ENCODE data around the gene USP53.

Gene USP53

DNA sequence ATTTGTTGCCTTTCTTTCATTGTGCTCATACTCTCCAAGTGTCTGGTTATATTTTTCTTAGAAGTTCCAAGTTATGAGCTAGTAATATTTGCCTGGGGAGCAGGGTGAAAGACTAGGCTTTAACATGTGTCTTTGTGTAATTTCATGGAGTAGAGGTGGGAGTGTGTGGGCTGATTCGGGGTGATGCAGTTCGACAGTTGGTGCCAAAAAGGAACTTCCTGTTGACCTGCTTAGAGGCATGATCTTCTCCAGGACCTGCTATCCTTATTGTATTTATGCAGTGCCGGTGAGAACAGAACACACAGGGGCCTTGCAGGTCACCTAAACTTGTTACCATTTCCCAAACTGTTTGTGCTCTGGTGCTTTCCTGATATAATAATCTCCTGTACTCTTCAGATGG, 21.2 kb downstream of the USP53 start:
- TF ChIP-seq, protein P1, sequence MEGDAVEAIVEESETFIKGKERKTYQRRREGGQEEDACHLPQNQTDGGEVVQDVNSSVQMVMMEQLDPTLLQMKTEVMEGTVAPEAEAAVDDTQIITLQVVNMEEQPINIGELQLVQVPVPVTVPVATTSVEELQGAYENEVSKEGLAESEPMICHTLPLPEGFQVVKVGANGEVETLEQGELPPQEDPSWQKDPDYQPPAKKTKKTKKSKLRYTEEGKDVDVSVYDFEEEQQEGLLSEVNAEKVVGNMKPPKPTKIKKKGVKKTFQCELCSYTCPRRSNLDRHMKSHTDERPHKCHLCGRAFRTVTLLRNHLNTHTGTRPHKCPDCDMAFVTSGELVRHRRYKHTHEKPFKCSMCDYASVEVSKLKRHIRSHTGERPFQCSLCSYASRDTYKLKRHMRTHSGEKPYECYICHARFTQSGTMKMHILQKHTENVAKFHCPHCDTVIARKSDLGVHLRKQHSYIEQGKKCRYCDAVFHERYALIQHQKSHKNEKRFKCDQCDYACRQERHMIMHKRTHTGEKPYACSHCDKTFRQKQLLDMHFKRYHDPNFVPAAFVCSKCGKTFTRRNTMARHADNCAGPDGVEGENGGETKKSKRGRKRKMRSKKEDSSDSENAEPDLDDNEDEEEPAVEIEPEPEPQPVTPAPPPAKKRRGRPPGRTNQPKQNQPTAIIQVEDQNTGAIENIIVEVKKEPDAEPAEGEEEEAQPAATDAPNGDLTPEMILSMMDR (IDR thresholded peaks at IDR 0.05; ENCODE audit: borderline replicate concordance, insufficient read depth, low read depth, low read length): no peak
- H3K4me3 ChIP-seq (ENCODE audit: low read depth, low read length): no peak overlapping the region

DNA sequence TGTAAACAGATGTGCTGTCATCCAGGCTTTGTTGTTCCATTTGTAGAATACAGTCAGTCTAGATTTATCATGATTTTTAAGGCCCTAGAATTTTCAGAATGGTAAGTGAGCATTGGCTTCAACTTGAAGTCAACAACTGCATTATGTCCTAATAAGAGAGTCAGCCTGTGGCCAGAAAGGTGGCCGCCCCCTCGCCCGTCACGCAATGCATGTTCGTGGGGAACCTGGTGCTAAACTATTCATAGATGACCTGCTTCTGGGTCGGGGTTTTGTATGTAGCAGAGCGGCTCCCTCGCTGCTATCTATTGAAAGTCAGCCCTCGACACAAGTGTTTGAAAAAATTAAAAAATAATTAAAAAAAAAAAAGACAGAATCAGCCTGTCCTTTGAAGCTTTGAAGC, 24.7 kb downstream of the USP53 start:
- TF ChIP-seq, protein P1 (IDR thresholded peaks at IDR 0.05; ENCODE audit: borderline replicate concordance, insufficient read depth, low read depth, low read length): no peak
- no peak overlapping the region for H3K4me3 ChIP-seq (ENCODE audit: low read depth, low read length)

DNA sequence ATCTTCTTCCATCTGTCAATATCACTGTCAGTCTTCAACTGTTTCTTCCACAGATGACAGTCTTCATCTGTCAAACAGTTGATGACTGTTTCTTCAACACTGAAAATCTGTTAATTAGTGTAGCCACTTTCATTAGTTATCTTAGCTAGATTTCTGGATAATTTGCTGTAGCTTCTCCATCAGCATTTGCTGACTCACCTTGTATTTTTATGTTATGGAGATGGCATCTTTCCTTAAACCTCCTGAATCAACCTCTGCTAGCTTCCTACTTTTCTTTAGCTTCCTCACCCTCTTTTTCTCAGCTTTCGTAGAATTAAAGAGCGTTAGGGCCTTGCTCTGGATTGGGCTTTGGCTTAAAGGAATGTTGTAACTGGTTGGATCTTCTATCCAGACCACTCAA, 25.1 kb downstream of the USP53 start:
- TF ChIP-seq, protein P1 (IDR thresholded peaks at IDR 0.05; ENCODE audit: borderline replicate concordance, insufficient read depth, low read depth, low read length): no peak
- no peak overlapping the region for H3K4me3 ChIP-seq (ENCODE audit: low read depth, low read length)

DNA sequence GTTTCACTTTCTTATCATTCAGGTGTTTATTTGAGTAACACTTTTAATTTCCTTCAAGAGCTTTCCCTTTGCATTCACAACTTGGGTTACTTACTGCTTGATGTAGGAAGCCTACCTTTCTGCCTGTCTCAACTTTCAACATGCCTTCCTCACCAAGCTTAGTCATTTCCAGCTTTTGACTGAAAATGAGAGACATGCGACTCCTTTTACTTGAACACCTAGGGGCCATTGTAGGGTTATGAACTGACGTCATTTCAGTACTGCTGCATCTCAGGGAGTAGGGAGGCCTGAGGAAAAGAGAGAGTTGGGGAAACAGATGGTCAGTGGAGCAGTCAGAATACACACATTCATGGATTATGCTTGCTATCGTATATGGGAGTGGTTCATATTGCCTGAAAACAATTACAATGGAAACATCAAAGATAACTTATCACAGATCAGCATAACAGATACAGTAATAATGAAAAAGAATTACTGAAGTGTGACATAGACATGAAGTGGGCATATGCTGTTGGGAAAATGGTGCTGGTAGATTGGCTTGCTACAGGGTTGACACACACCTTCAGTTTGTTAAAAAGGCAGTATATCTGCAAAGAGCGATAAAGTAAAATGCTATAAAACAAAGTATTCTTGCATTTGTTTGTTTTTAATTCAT, 25.7 kb downstream of the USP53 start:
- H3K4me3 ChIP-seq (ENCODE audit: low read depth, low read length): no peak overlapping the region
- TF ChIP-seq, protein P1 (IDR thresholded peaks at IDR 0.05; ENCODE audit: borderline replicate concordance, insufficient read depth, low read depth, low read length): no peak

DNA sequence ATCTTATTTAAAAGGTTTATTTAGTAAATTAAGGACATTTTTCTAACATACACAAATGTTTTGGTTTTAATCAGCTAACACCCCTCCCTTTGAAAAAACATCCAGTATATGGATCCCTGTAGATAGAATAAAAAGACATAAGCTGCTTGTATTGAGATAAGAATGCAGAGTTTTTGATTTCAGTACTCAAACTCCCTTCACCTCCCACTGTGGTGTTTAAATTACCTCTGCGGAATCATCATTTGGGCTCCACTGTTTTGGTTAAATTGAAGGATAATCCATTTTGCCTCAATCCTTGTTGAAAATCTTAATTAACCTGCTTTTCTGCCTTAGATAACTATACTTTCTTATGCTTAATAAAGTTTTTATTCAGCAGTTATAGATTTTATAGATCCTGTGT, 27.6 kb downstream of the USP53 start:
- no peak overlapping the region for H3K4me3 ChIP-seq (ENCODE audit: low read depth, low read length)
- TF ChIP-seq, protein P1 (IDR thresholded peaks at IDR 0.05; ENCODE audit: borderline replicate concordance, insufficient read depth, low read depth, low read length): no peak

DNA sequence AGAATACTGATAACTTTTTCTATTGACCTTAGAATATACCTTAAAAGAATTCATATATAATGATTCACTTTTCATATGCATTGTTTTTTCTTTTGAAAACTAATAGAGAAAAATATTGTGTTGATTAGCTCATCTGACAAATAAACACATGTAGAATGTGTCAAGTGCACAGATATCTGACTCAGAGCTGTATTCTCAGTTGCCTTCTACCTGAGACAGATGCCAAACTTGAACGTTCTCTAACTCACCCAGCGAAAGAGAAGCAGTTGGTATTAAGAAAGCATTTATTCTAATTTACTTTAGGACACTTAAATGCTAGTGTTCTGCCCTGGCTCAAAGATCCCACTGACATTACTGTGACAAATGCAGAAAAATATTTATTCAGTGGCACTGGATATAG, 28.1 kb downstream of the USP53 start:
- H3K4me3 ChIP-seq (ENCODE audit: low read depth, low read length): no peak overlapping the region
- TF ChIP-seq, protein P1 (IDR thresholded peaks at IDR 0.05; ENCODE audit: borderline replicate concordance, insufficient read depth, low read depth, low read length): no peak

DNA sequence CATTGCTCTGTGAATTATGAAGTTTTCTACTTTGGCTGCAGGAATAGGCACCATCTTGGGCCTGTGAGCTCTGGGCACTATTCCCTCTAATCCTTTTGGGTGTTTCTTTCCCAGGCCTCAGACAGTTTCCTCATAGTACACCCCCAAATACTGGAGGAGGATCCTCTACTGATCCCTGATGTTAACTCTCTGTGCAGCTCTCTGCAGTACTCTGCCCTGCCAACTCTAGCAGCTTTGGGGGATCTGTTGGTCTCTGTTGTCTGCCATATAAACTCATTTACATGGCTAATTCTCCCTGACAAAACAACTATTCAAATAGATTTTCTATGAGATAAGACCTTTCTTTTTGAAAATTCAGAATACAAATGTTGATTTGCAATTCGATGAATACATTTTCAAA, 29.9 kb downstream of the USP53 start:
- no peak overlapping the region for H3K4me3 ChIP-seq (ENCODE audit: low read depth, low read length)
- TF ChIP-seq, protein P1 (IDR thresholded peaks at IDR 0.05; ENCODE audit: borderline replicate concordance, insufficient read depth, low read depth, low read length): no peak

Data from GM12875 (cell line).